CD8-positive, alpha-beta memory T cell (primary cell): ENCODE data around the gene TPP1. TPM values are rescaled to one million over a fixed set of nuclear protein-coding genes. Genes with fewer than 3 reads are reported as not detected.

Experiments
- CTCF ChIA-PET: fragments of 350-600 bp; sonication (Branson Sonifier 250); formaldehyde crosslinking; loops from one replicate; lab custom pipeline; 2021; ENCODE audit warnings: antibody characterized with exemption; lab: Charles Lee
- POLR2A ChIA-PET: fragments of 350-600 bp; sonication (Branson Sonifier 250); formaldehyde crosslinking; loops from one replicate; lab custom pipeline; 2021; ENCODE audit warnings: antibody characterized with exemption; lab: Charles Lee
- DNase-seq, 5 donors: peaks; one replicate each; pipeline versions ENCODE4 v3.0.0 to v3.0.0-alpha.2; 2020 to 2022; ENCODE audit warnings: mixed read lengths in 1 of 5
- H3K27ac ChIP-seq: one replicate; pipeline ENCODE4 v1.7.0; 2013; ENCODE audit warnings: low read depth, mild to moderate bottlenecking, low read length, moderate library complexity
- H3K27me3 ChIP-seq: 2 replicates; pipeline ENCODE4 v1.7.0; 2013; ENCODE audit warnings: low read length, mild to moderate bottlenecking; ENCODE audit not compliant: insufficient read depth, poor library complexity, severe bottlenecking
- H3K36me3 ChIP-seq: 2 replicates; pipeline ENCODE4 v1.7.0; 2013; ENCODE audit warnings: mild to moderate bottlenecking, low read length, moderate library complexity; ENCODE audit not compliant: insufficient read depth
- H3K4me1 ChIP-seq: 2 replicates; pipeline ENCODE4 v1.7.0; 2013; ENCODE audit warnings: mild to moderate bottlenecking, low read length, moderate library complexity; ENCODE audit not compliant: insufficient read depth
- H3K4me3 ChIP-seq: 2 replicates; pipeline ENCODE4 v1.7.0; 2013; ENCODE audit warnings: mild to moderate bottlenecking, low read length
- H3K9me3 ChIP-seq: 2 replicates; pipeline ENCODE4 v1.7.0; 2013; ENCODE audit warnings: mild to moderate bottlenecking, low read length
- H3K27ac Mint-ChIP-seq, 8 donors: one replicate each; pipeline ENCODE4 v1.8.0; 2020 to 2021; ENCODE audit warnings: mixed read lengths in 8 of 8, mild to moderate bottlenecking in 6 of 8, inconsistent platforms in 3 of 8, moderate library complexity in 3 of 8
- H3K27me3 Mint-ChIP-seq, 2 donors: one replicate each; pipeline ENCODE4 v1.8.0; 2020 to 2021; ENCODE audit warnings: mixed read lengths in 2 of 2, mild to moderate bottlenecking in 1 of 2, moderate library complexity in 1 of 2
- H3K36me3 Mint-ChIP-seq, 3 donors: one replicate each; pipeline ENCODE4 v1.8.0; 2020 to 2021; ENCODE audit warnings: mixed read lengths in 3 of 3, inconsistent platforms in 1 of 3, mild to moderate bottlenecking in 1 of 3
- H3K4me1 Mint-ChIP-seq, 3 donors: one replicate each; pipeline ENCODE4 v1.8.0; 2020 to 2021; ENCODE audit warnings: mixed read lengths in 3 of 3, inconsistent platforms in 1 of 3, mild to moderate bottlenecking in 1 of 3
- H3K4me3 Mint-ChIP-seq, 7 donors: one replicate each; pipeline ENCODE4 v1.8.0; 2020 to 2021; ENCODE audit warnings: mixed read lengths in 7 of 7, mild to moderate bottlenecking in 6 of 7, moderate library complexity in 4 of 7, inconsistent platforms in 2 of 7
- H3K9me3 Mint-ChIP-seq, 5 donors: one replicate each; pipeline ENCODE4 v1.8.0; 2020 to 2022; ENCODE audit warnings: mixed read lengths in 5 of 5, mild to moderate bottlenecking in 3 of 5, moderate library complexity in 2 of 5, inconsistent platforms in 1 of 5
- polyA plus RNA-seq: library from polyadenylated mRNA; unstranded; fragments of 300-500 nt; fragmentation: Illumina TruSeq; gene quantifications from one replicate; pipeline ENCODE4 v1.2.3, GENCODE V29; 2021
- total RNA-seq, 2 experiments: library from RNA; stranded (reverse); gene quantifications; one replicate each; pipeline ENCODE4 v1.2.3, GENCODE V29; 2021

The TPP1 gene
- total RNA-seq: 10 to 100 TPM; 57.2 to 61.6 TPM
- 165 TPM for polyA plus RNA-seq

DNA sequence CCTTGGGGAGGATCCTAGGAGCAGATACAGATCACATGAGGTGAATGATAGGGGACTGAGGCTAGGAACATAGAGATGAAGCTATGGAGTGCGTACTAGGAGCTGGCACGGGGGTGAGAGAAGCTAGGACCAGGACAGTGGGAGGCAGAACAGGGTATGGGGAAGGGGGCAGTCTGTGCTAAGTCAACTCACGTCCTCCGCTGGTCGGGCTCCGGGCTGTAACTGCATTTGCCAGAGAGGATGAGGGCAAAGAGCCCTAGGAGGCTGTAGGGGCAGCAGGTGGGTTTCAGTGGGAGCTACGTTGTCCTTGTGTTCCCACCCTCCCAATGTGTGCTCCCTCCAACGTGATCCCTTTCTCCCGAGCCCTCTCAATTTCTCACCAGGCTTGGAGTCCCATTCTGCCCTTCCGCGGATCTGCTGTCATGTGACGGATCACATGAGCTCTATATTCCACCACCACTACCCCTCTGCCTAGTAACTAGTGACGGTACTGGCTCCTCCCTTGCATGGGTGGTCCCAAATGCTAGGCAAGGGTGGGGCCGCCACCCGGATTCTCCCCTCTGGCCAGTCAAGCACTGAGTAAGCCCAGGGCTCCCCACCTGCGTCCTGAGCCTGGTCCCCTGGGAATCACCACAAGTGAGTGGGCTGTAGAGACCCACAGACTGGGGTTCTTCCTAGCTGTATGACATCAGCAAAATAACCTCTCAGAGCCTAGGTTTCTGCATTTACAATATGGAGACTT is at the start of gene TPP1:
TSS of gene TPP1 (minus strand) at position 419 of the 742 bp plus-strand sequence. CDS start at position 397, 22 bp downstream.
- H3K4me3 ChIP-seq: peak within 1 kb of the TSS; percentile 91
- peak within 1 kb of the TSS; percentile 88 for H3K27ac ChIP-seq
- peak; percentile 83 to 95 (median 91) for DNase-seq
- peaks cover 9% of the 10 kb centered on the region for H3K36me3 ChIP-seq
- ChIA-PET CTCF (interaction anchor here (0.8 to 4.5 kb wide), 25 partner anchors 8 to 1368 kb away, joined by 3 to 54 read pairs (median 3); partner anchors contain the start of genes EIF3F, ILK, MRPL17 and RRP8), POLR2A (interaction anchor here (0.6 to 3.1 kb wide), 12 partner anchors 8 to 216 kb away, joined by 3 to 35 read pairs (median 4); partner anchors contain the start of genes ARFIP2, ILK, MRPL17 and RRP8)
- H3K4me1 ChIP-seq: peaks cover 19% of the 10 kb centered on the region
- H3K9me3 ChIP-seq: no peaks in the 10 kb centered on the region
- Mint-ChIP-seq H3K27ac (no peak within 1 kb of the TSS), H3K4me1 (peaks cover 9 to 13% (median 13%) of the 10 kb centered on the region in 3 donors), H3K9me3 (no peaks in the 10 kb centered on the region), H3K36me3 (peaks cover 0 to 11% (median 4%) of the 10 kb centered on the region in 3 donors), H3K4me3 (no peak within 1 kb of the TSS), H3K27me3 (peaks cover 0 to 1% of the 10 kb centered on the region in 2 donors)
- H3K27me3 ChIP-seq: no peaks in the 10 kb centered on the region

DNA sequence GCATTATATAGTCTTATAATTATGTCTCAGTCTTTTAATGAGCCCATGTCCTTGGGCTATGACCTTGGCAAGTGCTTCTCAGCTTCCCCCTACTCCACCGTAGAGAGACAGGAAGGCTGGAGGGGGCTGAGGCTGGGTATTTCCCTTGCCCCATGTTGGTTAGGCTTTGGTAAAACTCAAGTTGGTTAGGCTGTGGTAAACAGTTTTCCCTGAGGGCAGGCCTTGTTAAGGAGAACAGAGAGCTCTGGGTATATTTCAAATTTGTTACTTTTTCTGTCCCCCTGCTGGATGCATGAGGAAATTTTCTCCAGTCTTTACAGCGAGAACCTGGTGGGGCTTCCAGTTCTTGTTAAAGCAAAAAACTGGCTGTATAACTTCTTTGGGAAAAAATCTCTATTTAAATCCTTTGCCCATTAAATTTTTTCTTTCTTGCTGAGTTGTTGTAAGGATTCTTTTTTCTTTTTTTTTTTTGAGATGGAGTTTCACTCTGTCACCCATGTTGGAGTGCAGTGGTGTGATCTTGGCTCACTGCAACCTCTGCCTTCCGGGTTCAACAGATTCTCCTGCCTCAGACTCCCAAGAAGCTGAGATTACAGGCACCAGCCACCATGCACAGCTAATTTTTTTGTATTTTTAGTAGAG is 48.6 kb upstream of the TPP1 start:
- H3K27ac ChIP-seq: no peak overlapping the region
- peak overlapping the region; percentile 6 to 86 (median 56) for H3K27ac Mint-ChIP-seq
- CTCF ChIA-PET: interaction anchor here (0.7 to 3.2 kb wide), 18 partner anchors 9 to 289 kb away, joined by 3 to 34 read pairs (median 6); partner anchors contain the start of genes ILK, MRPL17, RRP8 and TAF10

DNA sequence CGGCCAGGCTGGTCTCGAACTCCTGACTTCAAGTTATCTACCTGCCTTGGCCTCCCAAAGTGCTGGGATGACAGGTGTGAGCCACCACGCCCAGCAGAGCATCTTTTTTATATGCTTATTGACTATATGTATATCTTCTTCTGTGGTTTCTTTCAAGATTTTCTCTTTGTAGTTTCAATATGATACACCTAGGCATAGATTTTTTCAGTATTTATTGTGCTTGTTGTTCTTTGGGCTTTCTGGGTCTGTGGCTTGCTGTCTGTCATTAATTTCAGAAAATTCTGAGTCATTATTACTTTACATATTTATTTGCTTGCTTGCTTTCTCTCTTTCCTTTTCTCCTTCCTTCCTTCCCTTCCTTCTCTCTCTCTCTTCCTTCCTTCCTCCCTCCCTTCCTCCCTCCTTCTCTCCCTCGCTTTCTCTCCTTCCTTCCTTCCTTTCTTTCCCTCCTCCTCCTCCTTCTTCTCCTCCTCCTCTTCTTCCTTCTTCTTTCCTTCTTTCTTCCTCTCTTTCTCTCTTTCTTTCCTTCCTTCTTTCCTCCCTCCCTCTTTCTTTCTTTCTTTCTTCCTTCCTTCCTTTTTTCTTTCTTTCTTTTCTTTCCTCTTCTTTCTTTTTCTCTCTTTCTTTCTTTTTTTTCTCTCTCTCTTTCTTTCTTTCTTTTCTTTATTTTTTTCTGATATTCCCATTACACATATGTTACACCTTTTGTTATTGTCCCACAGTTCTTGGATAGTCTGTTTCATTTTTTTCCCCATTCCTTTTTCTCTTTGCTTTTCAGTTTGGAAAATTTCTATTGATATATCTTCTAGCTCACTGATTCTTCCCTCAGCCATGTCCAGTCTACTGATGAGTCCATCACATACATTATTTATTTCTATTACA is 47.3 kb upstream of the TPP1 start:
- POLR2A ChIA-PET: interaction anchor here (0.6 to 1.9 kb wide), 6 partner anchors 17 to 142 kb away, joined by 3 to 9 read pairs (median 3); partner anchors contain the start of genes MRPL17, TAF10 and TPP1
- peak overlapping the region in 7 of 8 donors; percentile 22 to 92 (median 61) for H3K27ac Mint-ChIP-seq
- peaks cover 37 to 53% (median 52%) of the 10 kb centered on the region in 3 donors for H3K4me1 Mint-ChIP-seq
- no peaks in the 10 kb centered on the region for H3K27me3 ChIP-seq
- H3K9me3 Mint-ChIP-seq: no peaks in the 10 kb centered on the region
- no peak overlapping the region for H3K27ac ChIP-seq
- peaks cover 0 to 2% (median 0%) of the 10 kb centered on the region in 3 donors for H3K36me3 Mint-ChIP-seq
- DNase-seq: peak in 1 of 5 donors; percentile 15
- no peaks in the 10 kb centered on the region for H3K9me3 ChIP-seq
- H3K4me3 Mint-ChIP-seq: no peak overlapping the region
- CTCF ChIA-PET: interaction anchor here (1.4 to 3.2 kb wide), 10 partner anchors 8 to 138 kb away, joined by 3 to 34 read pairs (median 9); partner anchors contain the start of genes ILK, MRPL17, RRP8 and TAF10
- H3K36me3 ChIP-seq: no peaks in the 10 kb centered on the region
- H3K4me1 ChIP-seq: peaks cover 32% of the 10 kb centered on the region
- H3K4me3 ChIP-seq: no peak overlapping the region
- no peaks in the 10 kb centered on the region for H3K27me3 Mint-ChIP-seq

More for the DNA sequence above, 48.6 kb upstream of the TPP1 start:
- H3K4me3 Mint-ChIP-seq: peak overlapping the region in 1 of 7 donors; percentile 38
- H3K27me3 ChIP-seq: no peaks in the 10 kb centered on the region
- peak in 2 of 5 donors; percentile 41 to 47 for DNase-seq
- H3K9me3 ChIP-seq: no peaks in the 10 kb centered on the region
- H3K36me3 Mint-ChIP-seq: peaks cover 0 to 2% (median 0%) of the 10 kb centered on the region in 3 donors
- H3K36me3 ChIP-seq: no peaks in the 10 kb centered on the region
- H3K4me1 Mint-ChIP-seq: peaks cover 45 to 66% (median 65%) of the 10 kb centered on the region in 3 donors
- POLR2A ChIA-PET: interaction anchor here (0.7 to 1.9 kb wide), 4 partner anchors 15 to 64 kb away, joined by 3 to 9 read pairs (median 7); partner anchors contain the start of genes MRPL17, TAF10 and TPP1
- H3K4me1 ChIP-seq: peaks cover 45% of the 10 kb centered on the region
- no peaks in the 10 kb centered on the region for H3K9me3 Mint-ChIP-seq
- no peak overlapping the region for H3K4me3 ChIP-seq
- H3K27me3 Mint-ChIP-seq: no peaks in the 10 kb centered on the region

DNA sequence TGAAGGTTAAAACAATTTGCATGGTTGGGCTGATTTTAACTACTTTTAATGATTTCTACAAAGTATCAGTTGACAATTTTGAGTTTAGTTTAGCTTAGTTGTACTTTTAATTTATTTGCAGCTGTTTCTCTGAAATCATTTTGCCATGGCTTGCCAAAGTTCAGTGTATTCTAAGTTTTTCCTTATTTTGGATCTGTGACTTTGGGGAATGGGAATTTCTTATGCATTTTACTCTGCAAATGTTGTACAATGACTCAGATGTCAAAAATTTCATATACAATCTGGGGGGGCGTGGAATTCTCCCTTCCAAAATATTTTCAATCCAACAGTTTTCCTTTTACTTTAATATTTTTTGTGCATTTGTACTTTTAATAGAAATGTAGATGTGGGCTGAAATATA is 45.3 kb upstream of the TPP1 start:
- H3K27ac Mint-ChIP-seq: no peak overlapping the region
- no peaks in the 10 kb centered on the region for H3K9me3 Mint-ChIP-seq
- H3K9me3 ChIP-seq: no peaks in the 10 kb centered on the region
- H3K4me1 ChIP-seq: peaks cover 13% of the 10 kb centered on the region
- ChIA-PET CTCF (no interaction called here), POLR2A (no interaction called here)
- H3K4me3 ChIP-seq: no peak overlapping the region
- no peaks in the 10 kb centered on the region for H3K36me3 ChIP-seq
- H3K36me3 Mint-ChIP-seq: no peaks in the 10 kb centered on the region
- no peaks in the 10 kb centered on the region for H3K27me3 Mint-ChIP-seq
- DNase-seq: no peak
- H3K27ac ChIP-seq: no peak overlapping the region
- no peak overlapping the region for H3K4me3 Mint-ChIP-seq
- H3K4me1 Mint-ChIP-seq: peaks cover 20 to 34% (median 32%) of the 10 kb centered on the region in 3 donors
- no peaks in the 10 kb centered on the region for H3K27me3 ChIP-seq

DNA sequence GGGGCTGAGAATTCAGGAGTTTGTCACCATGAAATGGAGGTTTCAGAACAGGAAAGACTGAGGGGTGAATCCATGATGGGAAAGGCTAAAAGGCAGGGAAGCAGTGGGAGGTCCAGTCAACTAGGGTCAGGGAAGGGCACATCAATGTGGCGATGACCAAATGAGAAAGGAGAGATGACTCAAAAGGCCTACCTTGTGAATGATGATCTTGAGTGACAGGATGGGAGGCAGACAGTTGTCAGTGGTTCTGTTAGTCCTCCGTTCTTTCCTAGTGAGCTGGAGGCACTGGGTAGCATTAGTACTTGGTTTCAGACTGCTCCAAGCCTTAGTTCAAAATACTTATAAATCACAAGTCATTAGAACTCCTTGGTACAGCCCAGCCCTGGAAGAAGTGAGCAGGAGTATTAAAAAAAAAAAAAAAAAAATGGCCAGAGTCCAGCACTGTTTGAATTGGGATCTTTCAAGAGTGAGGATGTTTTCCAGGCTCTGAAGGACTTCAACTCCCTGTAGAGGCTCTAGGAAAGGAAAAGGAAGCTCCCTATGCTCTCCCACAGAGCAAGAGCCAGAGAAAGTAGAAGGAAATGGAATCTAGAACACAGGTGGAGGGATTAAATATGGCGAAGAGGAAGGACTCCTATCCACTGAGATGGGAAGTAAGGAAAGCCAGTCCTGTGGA is 44.7 kb upstream of the TPP1 start:
- peak overlapping the region; percentile 24 to 66 (median 43) for H3K27ac Mint-ChIP-seq
- no peaks in the 10 kb centered on the region for H3K9me3 ChIP-seq
- no peak overlapping the region for H3K4me3 ChIP-seq
- H3K27me3 Mint-ChIP-seq: no peaks in the 10 kb centered on the region
- DNase-seq: no peak
- no peaks in the 10 kb centered on the region for H3K27me3 ChIP-seq
- no peaks in the 10 kb centered on the region for H3K9me3 Mint-ChIP-seq
- ChIA-PET CTCF (no interaction called here), POLR2A (no interaction called here)
- no peaks in the 10 kb centered on the region for H3K36me3 ChIP-seq
- H3K4me1 Mint-ChIP-seq: peaks cover 20 to 34% (median 31%) of the 10 kb centered on the region in 3 donors
- no peak overlapping the region for H3K27ac ChIP-seq
- no peaks in the 10 kb centered on the region for H3K36me3 Mint-ChIP-seq
- peaks cover 13% of the 10 kb centered on the region for H3K4me1 ChIP-seq
- no peak overlapping the region for H3K4me3 Mint-ChIP-seq

DNA sequence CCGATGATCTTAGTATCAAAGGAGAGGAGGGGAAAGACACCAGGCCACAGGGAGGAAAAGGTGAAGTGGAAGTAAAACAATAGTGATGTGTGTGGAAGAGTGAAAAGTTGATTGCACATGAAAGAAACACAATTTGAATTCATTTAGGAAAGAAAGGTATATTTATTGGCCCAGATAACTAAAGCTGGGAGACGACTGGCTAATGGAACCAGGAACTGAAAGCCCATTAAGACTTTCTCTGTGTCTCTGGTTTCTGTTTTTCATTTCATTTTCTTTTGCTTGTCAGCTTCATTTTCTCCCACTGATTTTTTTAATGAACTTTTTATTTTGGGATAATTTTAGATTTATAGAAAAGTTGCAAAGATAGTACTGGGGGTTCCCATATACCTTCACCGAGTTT is 41.5 kb upstream of the TPP1 start:
- Histone ChIP-seq H3K27ac (no peak overlapping the region), H3K9me3 (no peaks in the 10 kb centered on the region), H3K27me3 (no peaks in the 10 kb centered on the region), H3K4me3 (no peak overlapping the region), H3K4me1 (no peaks in the 10 kb centered on the region), H3K36me3 (no peaks in the 10 kb centered on the region)
- Mint-ChIP-seq H3K4me1 (peaks cover 4 to 14% (median 5%) of the 10 kb centered on the region in 3 donors), H3K36me3 (no peaks in the 10 kb centered on the region), H3K27me3 (peaks cover 0 to 2% of the 10 kb centered on the region in 2 donors), H3K27ac (no peak overlapping the region), H3K9me3 (no peaks in the 10 kb centered on the region), H3K4me3 (no peak overlapping the region)
- no peak for DNase-seq
- CTCF ChIA-PET: interaction anchor here (1.5 kb wide), 1 partner anchor 49 kb away, joined by 4 read pairs; the partner anchor contains the start of gene TAF10
- POLR2A ChIA-PET: no interaction called here
